HT1080 (cell line): ENCODE data around the gene SH3PXD2A. TPM values are rescaled to one million over a fixed set of nuclear protein-coding genes. Genes with fewer than 3 reads are reported as not detected.
"Not testable (repeated sequence)": the region's sequence is repeated elsewhere in the genome, so short reads cannot be mapped to it uniquely, and the experiment has no call there.

Experiments
- DNase-seq: peaks from one replicate; pipeline ENCODE4 v3.0.0-alpha.2; 2015; ENCODE audit warnings: low read depth
- total RNA-seq: library from RNA; depleted of rRNA; stranded (reverse); fragments of >200 nt; shearing (Covaris generic); gene quantifications from 2 replicates; pipeline ENCODE4 v1.2.3, GENCODE V29; 2014

Gene SH3PXD2A
- total RNA-seq, 1 experiment from 2014 or later: 5.8 TPM

- no peak for DNase-seq
Measured at GRCh38 chr10:103649654-103650423, 205.5 kb downstream of the SH3PXD2A start.

DNA sequence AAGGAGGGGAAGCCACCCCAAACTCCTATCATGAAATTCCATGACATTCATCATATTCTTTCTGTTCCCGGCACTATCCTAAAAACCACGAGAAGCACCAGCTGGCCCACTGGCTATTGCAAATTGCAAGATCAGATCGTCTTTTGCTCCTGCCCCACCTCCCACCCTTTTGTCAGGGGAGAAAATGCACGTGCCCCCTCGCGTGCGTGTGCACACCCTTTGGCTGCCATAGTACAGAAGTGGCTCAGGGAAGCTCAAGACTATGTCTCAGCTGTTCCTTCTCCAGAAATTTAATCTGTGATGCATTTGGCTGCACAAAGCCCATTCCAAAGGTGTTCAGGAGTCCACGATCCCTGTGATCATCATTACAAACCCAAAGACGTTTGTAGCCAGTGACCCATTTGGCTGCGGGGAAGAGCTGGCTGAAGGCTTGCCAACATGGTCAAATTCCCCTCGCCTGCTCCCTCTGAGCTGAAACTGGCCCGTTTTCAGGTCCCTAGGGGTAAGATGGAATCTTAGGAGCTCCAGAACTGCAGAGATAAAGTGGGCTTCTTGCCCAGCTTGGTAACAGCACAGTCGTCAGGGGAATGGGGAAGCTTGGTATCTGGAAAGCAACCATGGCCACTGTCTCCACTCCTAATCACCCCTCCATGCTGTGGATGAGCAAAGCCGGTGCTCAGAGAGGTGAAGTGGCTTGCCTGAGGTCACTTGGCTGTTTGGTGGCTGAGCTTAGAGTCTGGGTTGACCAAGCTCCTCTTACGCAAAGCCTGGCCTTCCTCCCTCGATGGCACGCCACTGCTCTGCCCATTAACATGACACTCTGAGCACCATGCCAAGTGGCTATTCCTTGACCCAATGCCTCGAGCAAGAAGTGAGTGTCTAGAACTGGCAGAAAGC, 206.5 kb downstream of the SH3PXD2A start:
- DNase-seq: no peak

GRCh38 chr10:103648251-103648635, 207.1 kb downstream of the SH3PXD2A start:
- no peak for DNase-seq

- DNase-seq: no peak
Measured at GRCh38 chr10:103646304-103646703, 209.1 kb downstream of the SH3PXD2A start.

GRCh38 chr10:103645141-103646054, 210.0 kb downstream of the SH3PXD2A start:
- DNase-seq: peak; percentile 77

GRCh38 chr10:103643381-103643780, 212.0 kb downstream of the SH3PXD2A start:
- DNase-seq: no peak

DNA sequence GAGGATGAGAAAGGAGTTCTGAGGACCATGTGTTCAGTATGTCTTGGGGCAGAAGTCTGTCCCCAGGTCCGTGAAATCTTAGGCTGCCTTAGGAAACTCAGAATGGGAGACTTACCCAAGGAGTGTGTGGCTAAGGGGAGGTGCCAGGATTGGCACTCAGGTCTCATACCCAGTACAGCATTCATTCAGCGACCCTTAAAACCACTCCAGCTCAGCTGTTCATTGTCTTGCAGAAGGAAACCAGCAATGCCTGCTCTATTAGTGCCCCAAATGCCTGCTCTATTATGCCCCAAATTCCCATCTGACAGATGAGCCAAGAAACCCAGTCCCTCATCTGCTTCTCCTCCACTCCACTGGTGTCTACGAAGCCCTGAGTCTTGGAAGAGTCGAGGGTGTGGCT, 214.1 kb downstream of the SH3PXD2A start:
- no peak for DNase-seq

DNA sequence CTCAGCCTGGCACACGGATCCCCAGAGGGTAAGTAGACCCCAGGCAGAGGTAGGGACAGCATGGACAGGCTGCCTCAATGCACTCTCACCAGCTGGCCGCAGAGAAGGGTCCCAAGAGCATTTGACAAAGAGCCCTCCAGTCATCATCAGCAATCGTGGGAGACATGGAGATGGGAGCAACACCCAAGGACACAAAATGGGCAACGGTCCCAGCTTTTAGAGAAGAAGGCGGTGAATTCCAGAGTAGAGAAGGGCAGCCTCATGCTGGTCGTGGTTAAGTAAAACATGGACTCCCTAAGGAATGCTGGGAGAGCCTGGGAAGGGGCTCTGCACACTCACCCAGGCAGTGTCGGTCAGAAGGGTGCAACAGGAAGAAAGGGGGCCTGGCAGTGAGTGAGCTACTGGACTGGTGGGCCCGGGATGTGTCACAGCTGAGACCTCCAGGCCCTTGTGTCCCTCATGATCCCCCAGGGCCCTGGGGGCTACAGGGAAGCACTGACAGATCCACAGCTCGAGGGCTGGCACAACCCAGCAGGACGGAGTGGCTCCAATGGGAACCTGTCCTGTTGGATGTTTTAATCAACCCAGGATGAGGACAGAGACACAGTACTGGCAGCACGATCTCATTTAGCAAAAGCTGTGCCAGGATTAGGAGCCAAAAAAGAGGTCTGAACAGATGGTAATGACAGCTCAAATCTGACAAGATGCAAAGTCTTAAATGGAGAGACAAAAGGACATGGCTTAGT, 214.8 kb downstream of the SH3PXD2A start:
- DNase-seq: no peak

DNA sequence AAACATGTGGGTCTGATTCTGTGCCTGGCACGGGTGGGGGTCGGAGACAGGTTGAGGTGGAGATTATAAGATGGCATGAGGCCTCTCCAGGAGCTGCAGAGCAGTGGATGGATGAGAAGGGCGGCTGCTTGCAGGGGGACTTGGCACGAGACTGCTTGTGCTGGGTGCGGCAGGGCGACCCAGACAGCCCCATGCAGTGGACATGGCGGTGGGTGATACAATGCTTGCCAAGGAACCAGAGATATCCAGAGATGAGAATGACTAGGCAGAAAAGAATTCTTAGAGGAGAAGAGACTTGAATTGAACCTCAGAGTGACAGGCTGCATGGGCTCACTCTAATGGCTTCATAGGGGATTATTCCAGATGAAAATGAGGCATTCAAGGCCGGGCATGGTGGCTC, 216.4 kb downstream of the SH3PXD2A start:
- DNase-seq: no peak

DNA sequence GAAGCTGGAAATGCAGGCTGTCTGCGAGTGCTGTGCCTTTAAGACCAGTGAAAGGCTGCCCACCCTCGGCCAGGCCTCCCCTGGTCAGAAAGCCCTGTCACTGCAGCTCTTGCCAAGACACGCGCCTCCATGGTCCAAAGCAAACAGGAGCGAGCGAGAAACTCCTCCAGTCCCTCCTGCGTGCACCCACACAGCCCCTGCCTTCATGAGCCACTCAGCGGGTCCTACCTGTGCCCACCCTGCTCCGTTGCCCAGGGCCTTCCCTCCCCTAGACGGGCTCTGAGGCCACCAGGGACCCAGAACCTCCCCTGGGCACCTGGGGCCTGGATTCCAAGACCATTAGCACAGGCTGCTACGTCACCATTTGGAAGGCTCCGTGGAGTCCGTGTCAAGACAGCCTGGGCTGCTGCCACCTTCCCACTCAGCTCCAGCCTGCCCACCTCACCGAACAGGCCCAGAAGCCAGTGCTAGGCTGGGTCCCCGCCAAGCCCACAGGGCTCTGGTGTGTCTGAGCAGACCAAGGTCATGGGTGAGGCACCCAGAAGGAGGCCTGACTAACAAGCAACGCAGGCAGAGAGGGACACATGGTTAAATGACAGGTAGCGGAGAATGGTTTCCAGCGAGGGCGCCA, 217.3 kb downstream of the SH3PXD2A start:
- no peak for DNase-seq

GRCh38 chr10:103637011-103637410, 218.4 kb downstream of the SH3PXD2A start:
- no peak for DNase-seq

- no peak for DNase-seq
Measured at GRCh38 chr10:103636492-103636891, 218.9 kb downstream of the SH3PXD2A start.

- DNase-seq: no peak
Measured at GRCh38 chr10:103635580-103635979, 219.8 kb downstream of the SH3PXD2A start.

- no peak for DNase-seq
Measured at GRCh38 chr10:103633846-103634245, 221.5 kb downstream of the SH3PXD2A start.

GRCh38 chr10:103632871-103633270, 222.5 kb downstream of the SH3PXD2A start:
- not testable (repeated sequence) for DNase-seq

GRCh38 chr10:103632247-103632642, 223.1 kb downstream of the SH3PXD2A start:
- DNase-seq: no peak

- no peak for DNase-seq
Measured at GRCh38 chr10:103630156-103630555, 225.2 kb downstream of the SH3PXD2A start.

DNA sequence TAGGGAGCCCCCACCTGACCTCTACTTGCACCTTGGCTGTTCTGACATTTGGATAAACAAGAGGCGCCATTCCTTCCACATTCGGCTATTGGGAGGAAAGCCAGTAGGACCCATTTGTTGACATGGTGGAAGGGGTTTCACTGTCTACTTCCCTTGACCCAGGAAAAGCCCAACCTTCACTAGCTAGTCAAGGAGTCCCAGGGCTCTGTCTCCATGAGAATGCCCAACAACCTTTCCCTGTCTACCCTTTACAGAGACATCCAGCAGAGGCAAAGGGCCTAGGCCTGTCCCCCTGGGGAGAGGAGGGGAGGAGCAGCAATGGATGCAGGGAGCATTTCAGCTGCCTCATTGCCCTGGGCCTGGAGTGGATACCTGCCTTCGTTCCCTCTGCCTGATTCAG, 225.8 kb downstream of the SH3PXD2A start:
- DNase-seq: no peak

DNA sequence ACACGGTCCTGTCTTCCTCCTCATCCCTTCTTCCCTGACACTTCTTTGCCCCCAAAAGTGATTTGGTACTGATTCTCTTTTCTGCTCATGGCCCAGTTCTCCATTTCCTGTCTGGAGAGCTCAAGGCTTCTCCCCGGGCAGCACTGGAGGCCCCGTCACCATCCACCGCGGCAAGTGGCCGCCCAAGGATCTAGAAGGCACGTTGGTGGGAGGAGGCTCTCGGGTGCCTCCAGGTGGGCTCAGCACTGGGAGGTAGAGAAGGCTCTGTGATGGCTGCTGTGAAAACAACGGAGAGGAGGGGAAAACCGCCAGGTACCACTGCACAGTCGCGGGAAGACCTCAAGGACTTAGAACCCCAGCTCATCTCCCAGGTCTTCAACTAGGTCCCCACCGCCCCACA, 227.5 kb downstream of the SH3PXD2A start:
- no peak for DNase-seq
